NT2/D1 (cell line): Measurements from ENCODE around the gene IL20RB.

Experiments
- SUZ12 ChIP-seq: IDR thresholded peaks from 2 replicates; pipeline ENCODE4 v1.6.1; 2011; ENCODE audit not compliant: insufficient read length, insufficient read depth; ENCODE audit errors: extremely low read depth
- YY1 ChIP-seq: IDR thresholded peaks from 2 replicates; pipeline ENCODE4 v1.6.1; 2011; ENCODE audit not compliant: insufficient read length, insufficient read depth
- ZNF274 ChIP-seq: IDR thresholded peaks from 2 replicates; pipeline ENCODE4 v1.6.1; 2011; ENCODE audit warnings: mild to moderate bottlenecking, low read depth, low read length

- TF ChIP-seq YY1 (no peak), SUZ12 (no peak), ZNF274 (no peak)
Observed at GRCh38 chr3:136955813-136956212, 2.0 kb upstream of the IL20RB start.
